Gastroesophageal sphincter (tissue), 3 donors: ENCODE measurements around the gene SPATA20.

ENCODE experiments used
- EP300 ChIP-seq: sonication (generic); formaldehyde crosslinking; IDR thresholded peaks from one replicate; pipeline ENCODE4 v1.6.1; 2017; ENCODE audit warnings: antibody characterized with exemption, mild to moderate bottlenecking
- POLR2A ChIP-seq, 2 donors: fragments of 450-650 bp; IDR thresholded peaks; one replicate each; pipeline ENCODE4 v1.6.1; 2017; ENCODE audit warnings: antibody characterized with exemption in 2 of 2, mild to moderate bottlenecking in 2 of 2, moderate library complexity in 1 of 2
- POLR2AphosphoS5 ChIP-seq: sonication (generic); formaldehyde crosslinking; IDR thresholded peaks from one replicate; pipeline ENCODE4 v1.6.1; 2017; ENCODE audit warnings: antibody characterized with exemption
- TF ChIP-seq, protein P1 (sequence below), 4 experiments: fragments of 200-600 bp in 2 of 4; fragments of 450-650 bp in 2 of 4; sonication (generic) in 1 of 4; IDR thresholded peaks; one replicate each; pipeline ENCODE4 v1.5.1; 2017 to 2019; ENCODE audit warnings: antibody characterized with exemption in 4 of 4, mild to moderate bottlenecking in 2 of 4, moderate library complexity in 2 of 4

DNA sequence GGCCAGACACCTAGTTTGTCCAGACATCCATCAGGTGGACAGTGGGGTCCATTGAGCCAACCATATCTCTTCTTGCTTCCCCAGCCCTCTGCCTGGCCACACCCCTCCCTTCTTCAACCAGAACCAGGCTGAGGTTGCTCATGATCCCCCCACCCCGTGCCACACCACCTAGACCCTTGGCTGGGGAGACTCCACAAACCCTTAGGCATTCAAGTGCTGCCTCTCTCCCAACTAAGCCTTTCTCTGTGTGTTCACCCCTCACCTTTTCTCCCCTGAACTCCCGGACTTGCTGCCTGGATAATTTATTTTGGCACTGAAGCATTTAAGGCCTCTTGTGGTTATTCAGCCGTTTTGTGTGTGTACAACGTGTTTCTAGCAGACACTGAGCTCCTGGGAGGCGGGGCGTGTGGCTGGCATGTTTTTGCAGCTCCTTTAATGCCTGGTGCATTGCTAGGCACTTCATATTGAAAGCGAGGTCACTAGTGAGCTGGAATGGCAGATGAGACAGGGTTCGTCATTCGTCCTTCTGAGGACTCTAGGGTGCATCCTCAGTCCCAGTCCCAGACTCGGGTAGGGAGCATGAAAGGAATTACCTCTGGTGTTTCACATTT is 42.2 kb downstream of the SPATA20 start:
- TF ChIP-seq POLR2AphosphoS5 = no peak
- no peak for TF ChIP-seq EP300
- TF ChIP-seq, protein P1, sequence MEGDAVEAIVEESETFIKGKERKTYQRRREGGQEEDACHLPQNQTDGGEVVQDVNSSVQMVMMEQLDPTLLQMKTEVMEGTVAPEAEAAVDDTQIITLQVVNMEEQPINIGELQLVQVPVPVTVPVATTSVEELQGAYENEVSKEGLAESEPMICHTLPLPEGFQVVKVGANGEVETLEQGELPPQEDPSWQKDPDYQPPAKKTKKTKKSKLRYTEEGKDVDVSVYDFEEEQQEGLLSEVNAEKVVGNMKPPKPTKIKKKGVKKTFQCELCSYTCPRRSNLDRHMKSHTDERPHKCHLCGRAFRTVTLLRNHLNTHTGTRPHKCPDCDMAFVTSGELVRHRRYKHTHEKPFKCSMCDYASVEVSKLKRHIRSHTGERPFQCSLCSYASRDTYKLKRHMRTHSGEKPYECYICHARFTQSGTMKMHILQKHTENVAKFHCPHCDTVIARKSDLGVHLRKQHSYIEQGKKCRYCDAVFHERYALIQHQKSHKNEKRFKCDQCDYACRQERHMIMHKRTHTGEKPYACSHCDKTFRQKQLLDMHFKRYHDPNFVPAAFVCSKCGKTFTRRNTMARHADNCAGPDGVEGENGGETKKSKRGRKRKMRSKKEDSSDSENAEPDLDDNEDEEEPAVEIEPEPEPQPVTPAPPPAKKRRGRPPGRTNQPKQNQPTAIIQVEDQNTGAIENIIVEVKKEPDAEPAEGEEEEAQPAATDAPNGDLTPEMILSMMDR (IDR thresholded peaks at IDR 0.05) = no peak
- TF ChIP-seq POLR2A (IDR thresholded peaks at IDR 0.05) = no peak
